ENCODE data around the gene GNG12. TPM values are rescaled to one million over a fixed set of nuclear protein-coding genes. Genes with fewer than 3 reads are reported as not detected.
A peak's percentile ranks its signal among the peaks of the same experiment; 100 is the strongest.

GNG12 gene
- total RNA-seq, 1 experiment from 2014 or later: 70.0 TPM

DNA sequence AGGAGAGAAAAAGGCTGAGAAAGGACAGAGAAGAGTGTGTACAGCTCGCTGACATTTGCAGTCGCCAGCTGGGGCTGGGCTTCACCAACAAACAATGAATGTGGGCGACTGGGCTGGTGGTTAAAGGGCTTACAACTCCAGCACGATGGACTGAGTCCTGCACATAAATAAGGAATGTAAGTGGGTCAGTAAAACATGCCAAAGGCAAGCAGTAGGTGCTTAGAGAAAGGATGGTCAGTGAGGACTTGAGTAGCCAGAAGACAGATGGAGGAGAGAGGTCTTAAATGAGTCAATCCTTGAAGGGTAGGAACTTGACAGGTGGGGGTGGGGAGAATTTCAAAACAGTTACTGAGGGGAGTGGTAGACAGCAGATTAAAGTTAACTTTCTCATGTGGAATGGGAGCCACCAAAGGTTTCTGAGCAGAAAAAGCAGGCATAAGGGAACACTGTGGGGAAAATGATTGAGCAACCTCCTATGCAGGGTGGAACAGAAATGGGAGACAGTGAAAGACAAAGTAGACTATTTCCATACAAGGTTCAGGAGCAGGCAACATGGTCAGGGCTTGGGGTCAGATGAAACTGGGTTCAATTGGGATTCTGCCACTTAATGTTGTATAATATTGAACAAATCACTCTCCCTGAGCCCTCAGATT is 110.8 kb downstream of the GNG12 start:
- peaks cover 12% of the 10 kb centered on the region; the same call in 1 of the 2 replicates for H3K4me1 ChIP-seq (ENCODE audit: control insufficient read depth, insufficient read depth, low read length)
- POLR2A ChIA-PET: no interaction called here
- DNase-seq (ENCODE audit: low read depth, low spot score) (no peak), ATAC-seq (no peak)
- CTCF ChIA-PET: no interaction called here
- no peaks in the 10 kb centered on the region for H3K9me3 ChIP-seq (ENCODE audit: control insufficient read depth, insufficient read depth, low read depth, low read length)
- no peak overlapping the region for H3K4me3 ChIP-seq (ENCODE audit: low read depth in 2 of 2, low read length in 2 of 2)
- H3K36me3 ChIP-seq (ENCODE audit: control insufficient read depth, insufficient read depth, low read length): no peaks in the 10 kb centered on the region
- no peak overlapping the region; the same call in 1 of the 2 replicates for H3K27ac ChIP-seq (ENCODE audit: low read length)
- in situ Hi-C loops (cut with HindIII; ENCODE audit: low pct_unique_long_range_greater_than_20kb, low sequenced_read_pairs) (no loop called here), intact Hi-C loops (cut with micrococcal nuclease; ENCODE audit: unreplicated experiment) (no loop called here)
- no peaks in the 10 kb centered on the region for H3K27me3 ChIP-seq (ENCODE audit: control insufficient read depth, insufficient read depth, low read length)
- no peak for TF ChIP-seq TCF7L2 (IDR thresholded peaks at IDR 0.05; ENCODE audit: low read depth, low read length)
- TF ChIP-seq, protein P1, sequence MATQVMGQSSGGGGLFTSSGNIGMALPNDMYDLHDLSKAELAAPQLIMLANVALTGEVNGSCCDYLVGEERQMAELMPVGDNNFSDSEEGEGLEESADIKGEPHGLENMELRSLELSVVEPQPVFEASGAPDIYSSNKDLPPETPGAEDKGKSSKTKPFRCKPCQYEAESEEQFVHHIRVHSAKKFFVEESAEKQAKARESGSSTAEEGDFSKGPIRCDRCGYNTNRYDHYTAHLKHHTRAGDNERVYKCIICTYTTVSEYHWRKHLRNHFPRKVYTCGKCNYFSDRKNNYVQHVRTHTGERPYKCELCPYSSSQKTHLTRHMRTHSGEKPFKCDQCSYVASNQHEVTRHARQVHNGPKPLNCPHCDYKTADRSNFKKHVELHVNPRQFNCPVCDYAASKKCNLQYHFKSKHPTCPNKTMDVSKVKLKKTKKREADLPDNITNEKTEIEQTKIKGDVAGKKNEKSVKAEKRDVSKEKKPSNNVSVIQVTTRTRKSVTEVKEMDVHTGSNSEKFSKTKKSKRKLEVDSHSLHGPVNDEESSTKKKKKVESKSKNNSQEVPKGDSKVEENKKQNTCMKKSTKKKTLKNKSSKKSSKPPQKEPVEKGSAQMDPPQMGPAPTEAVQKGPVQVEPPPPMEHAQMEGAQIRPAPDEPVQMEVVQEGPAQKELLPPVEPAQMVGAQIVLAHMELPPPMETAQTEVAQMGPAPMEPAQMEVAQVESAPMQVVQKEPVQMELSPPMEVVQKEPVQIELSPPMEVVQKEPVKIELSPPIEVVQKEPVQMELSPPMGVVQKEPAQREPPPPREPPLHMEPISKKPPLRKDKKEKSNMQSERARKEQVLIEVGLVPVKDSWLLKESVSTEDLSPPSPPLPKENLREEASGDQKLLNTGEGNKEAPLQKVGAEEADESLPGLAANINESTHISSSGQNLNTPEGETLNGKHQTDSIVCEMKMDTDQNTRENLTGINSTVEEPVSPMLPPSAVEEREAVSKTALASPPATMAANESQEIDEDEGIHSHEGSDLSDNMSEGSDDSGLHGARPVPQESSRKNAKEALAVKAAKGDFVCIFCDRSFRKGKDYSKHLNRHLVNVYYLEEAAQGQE (IDR thresholded peaks at IDR 0.05; ENCODE audit: insufficient read depth in 1 of 2, low read depth in 2 of 2, low read length in 1 of 2): no peak
- TF ChIP-seq, protein P2, sequence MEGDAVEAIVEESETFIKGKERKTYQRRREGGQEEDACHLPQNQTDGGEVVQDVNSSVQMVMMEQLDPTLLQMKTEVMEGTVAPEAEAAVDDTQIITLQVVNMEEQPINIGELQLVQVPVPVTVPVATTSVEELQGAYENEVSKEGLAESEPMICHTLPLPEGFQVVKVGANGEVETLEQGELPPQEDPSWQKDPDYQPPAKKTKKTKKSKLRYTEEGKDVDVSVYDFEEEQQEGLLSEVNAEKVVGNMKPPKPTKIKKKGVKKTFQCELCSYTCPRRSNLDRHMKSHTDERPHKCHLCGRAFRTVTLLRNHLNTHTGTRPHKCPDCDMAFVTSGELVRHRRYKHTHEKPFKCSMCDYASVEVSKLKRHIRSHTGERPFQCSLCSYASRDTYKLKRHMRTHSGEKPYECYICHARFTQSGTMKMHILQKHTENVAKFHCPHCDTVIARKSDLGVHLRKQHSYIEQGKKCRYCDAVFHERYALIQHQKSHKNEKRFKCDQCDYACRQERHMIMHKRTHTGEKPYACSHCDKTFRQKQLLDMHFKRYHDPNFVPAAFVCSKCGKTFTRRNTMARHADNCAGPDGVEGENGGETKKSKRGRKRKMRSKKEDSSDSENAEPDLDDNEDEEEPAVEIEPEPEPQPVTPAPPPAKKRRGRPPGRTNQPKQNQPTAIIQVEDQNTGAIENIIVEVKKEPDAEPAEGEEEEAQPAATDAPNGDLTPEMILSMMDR (IDR thresholded peaks at IDR 0.05): no peak
- TF ChIP-seq POLR2AphosphoS5 (IDR thresholded peaks at IDR 0.05; ENCODE audit: low read depth, low read length): no peak
- no peak for TF ChIP-seq SIN3A (IDR thresholded peaks at IDR 0.05; ENCODE audit: borderline replicate concordance, insufficient read depth, low read depth, low read length)
- BruUV-seq (replicated peaks): no TSS peak

DNA sequence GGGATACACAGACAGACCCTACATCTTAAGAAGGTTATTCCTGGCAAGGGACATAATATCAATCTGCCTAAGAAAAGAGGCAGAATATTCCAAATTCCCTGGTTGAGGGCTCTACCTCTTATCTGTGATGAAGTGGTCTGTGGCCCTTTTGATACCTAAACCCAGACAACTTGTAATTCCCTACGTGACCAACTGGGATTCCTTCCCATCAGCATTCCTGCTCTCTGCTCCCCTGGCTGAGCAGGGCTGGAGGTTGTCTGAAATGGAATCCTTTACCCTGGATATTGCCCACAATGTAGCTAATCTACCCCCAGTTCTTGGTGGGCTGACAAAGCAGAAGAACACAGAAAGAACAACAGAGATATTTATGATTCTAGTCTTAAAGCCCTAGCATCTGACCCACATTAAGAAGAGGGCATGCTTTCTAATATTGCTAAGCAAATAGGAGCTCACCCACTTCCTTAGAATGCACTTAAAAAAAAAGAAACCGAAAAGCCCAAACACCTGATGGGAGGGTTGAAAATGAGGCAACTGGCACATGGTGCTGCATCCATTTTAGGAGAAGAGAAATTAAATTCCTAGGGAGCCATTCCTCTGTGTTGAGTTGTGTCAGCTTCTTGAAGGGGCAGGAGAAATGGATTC is 111.5 kb downstream of the GNG12 start:
- H3K27me3 ChIP-seq (ENCODE audit: control insufficient read depth, insufficient read depth, low read length): no peaks in the 10 kb centered on the region
- H3K36me3 ChIP-seq (ENCODE audit: control insufficient read depth, insufficient read depth, low read length): no peaks in the 10 kb centered on the region
- H3K9me3 ChIP-seq (ENCODE audit: control insufficient read depth, insufficient read depth, low read depth, low read length): no peaks in the 10 kb centered on the region
- ChIA-PET POLR2A (no interaction called here), CTCF (no interaction called here)
- DNase-seq (ENCODE audit: low read depth, low spot score) (no peak), ATAC-seq (no peak)
- peak overlapping the region; percentile 27; the same call in 1 of the 2 replicates for H3K27ac ChIP-seq (ENCODE audit: low read length)
- in situ Hi-C loops (cut with HindIII; ENCODE audit: low pct_unique_long_range_greater_than_20kb, low sequenced_read_pairs): no loop called here
- no TSS peak for BruUV-seq (replicated peaks)
- H3K4me3 ChIP-seq (ENCODE audit: low read depth in 2 of 2, low read length in 2 of 2): no peak overlapping the region
- TF ChIP-seq POLR2AphosphoS5 (IDR thresholded peaks at IDR 0.05; ENCODE audit: low read depth, low read length): no peak
- TF ChIP-seq, protein P2 (IDR thresholded peaks at IDR 0.05): no peak
- TF ChIP-seq, protein P1 (IDR thresholded peaks at IDR 0.05; ENCODE audit: insufficient read depth in 1 of 2, low read depth in 2 of 2, low read length in 1 of 2): no peak
- TF ChIP-seq TCF7L2 (IDR thresholded peaks at IDR 0.05; ENCODE audit: low read depth, low read length): no peak
- TF ChIP-seq SIN3A (IDR thresholded peaks at IDR 0.05; ENCODE audit: borderline replicate concordance, insufficient read depth, low read depth, low read length): no peak
- peaks cover 14% of the 10 kb centered on the region for H3K4me1 ChIP-seq (ENCODE audit: control insufficient read depth, insufficient read depth, low read length)
- intact Hi-C loops (cut with micrococcal nuclease; ENCODE audit: unreplicated experiment): no loop called here

All from Panc1 (cell line).